ENCODE data around the gene JPT1.

- TF ChIP-seq CTCF (IDR thresholded peaks at IDR 0.05) (no peak), EZH2phosphoT487 (IDR thresholded peaks at IDR 0.05) (no peak), EZH2 (IDR thresholded peaks at IDR 0.05) (no peak)
These were observed 56.4 kb downstream of the JPT1 start for GRCh38 chr17:75097865-75098264.
